HepG2 (cell line): ENCODE results near the gene MYD88. TPM values are rescaled to one million over a fixed set of nuclear protein-coding genes. Genes with fewer than 3 reads are reported as not detected.

ENCODE experiments used
- ATM ChIP-seq: fragments of 450-650 bp; IDR thresholded peaks from 2 replicates; pipeline ENCODE4 v1.7.1; 2017; ENCODE audit warnings: mild to moderate bottlenecking, borderline replicate concordance
- ETV5 ChIP-seq: IDR thresholded peaks from 2 replicates; pipeline ENCODE4 v1.6.1; 2018; ENCODE audit warnings: missing biosample characterization, missing genetic modification reagents, inconsistent platforms, borderline replicate concordance
- FOXJ3 ChIP-seq: sonication (generic); formaldehyde crosslinking; IDR thresholded peaks from 2 replicates; pipeline ENCODE4 v1.4.0; 2020; ENCODE audit warnings: missing genetic modification reagents, mild to moderate bottlenecking, borderline replicate concordance
- HOXA9 ChIP-seq: sonication (generic); formaldehyde crosslinking; IDR thresholded peaks from 2 replicates; pipeline ENCODE4 v1.8.1; 2022; ENCODE audit warnings: missing genetic modification reagents, mild to moderate bottlenecking, moderate library complexity, borderline replicate concordance
- HOXD1 ChIP-seq: sonication (generic); formaldehyde crosslinking; IDR thresholded peaks from 2 replicates; pipeline ENCODE4 v1.5.0; 2020; ENCODE audit warnings: missing genetic modification reagents
- IRX3 ChIP-seq: sonication (generic); formaldehyde crosslinking; IDR thresholded peaks from 2 replicates; pipeline ENCODE4 v1.8.1; 2023; ENCODE audit warnings: mild to moderate bottlenecking, low read depth, missing genetic modification reagents, borderline replicate concordance
- KDM6A ChIP-seq: IDR thresholded peaks from 2 replicates; pipeline ENCODE4 v1.6.1; 2016; ENCODE audit warnings: low read depth
- KMT2B ChIP-seq: IDR thresholded peaks from 2 replicates; pipeline ENCODE4 v1.6.1; 2016; ENCODE audit warnings: missing genetic modification reagents, missing compliant biosample characterization
- MEF2D ChIP-seq: sonication (generic); formaldehyde crosslinking; IDR thresholded peaks from 2 replicates; pipeline ENCODE4 v1.5.1; 2020; ENCODE audit warnings: mild to moderate bottlenecking, missing genetic modification reagents
- MXD4 ChIP-seq: IDR thresholded peaks from 2 replicates; pipeline ENCODE4 v1.6.1; 2016; ENCODE audit warnings: mild to moderate bottlenecking, missing biosample characterization, missing genetic modification reagents
- NFE2 ChIP-seq: sonication (generic); formaldehyde crosslinking; IDR thresholded peaks from 2 replicates; pipeline ENCODE4 v1.4.0; 2020; ENCODE audit warnings: missing genetic modification reagents
- PCBP1 ChIP-seq: fragments of 200-400 bp; formaldehyde crosslinking; IDR thresholded peaks from 2 replicates; pipeline ENCODE4 v1.6.1; 2017; ENCODE audit warnings: mild to moderate bottlenecking, low read depth, low read length, borderline replicate concordance
- RBM39 ChIP-seq: fragments of 200-400 bp; formaldehyde crosslinking; IDR thresholded peaks from one replicate; pipeline ENCODE4 v1.6.1; 2018; ENCODE audit warnings: antibody characterized with exemption, mild to moderate bottlenecking, low read depth, low read length; ENCODE audit not compliant: poor library complexity, severe bottlenecking
- RFXANK ChIP-seq: IDR thresholded peaks from 2 replicates; pipeline ENCODE4 v1.6.1; 2016
- YEATS4 ChIP-seq: sonication (generic); formaldehyde crosslinking; IDR thresholded peaks from 2 replicates; pipeline ENCODE4 v1.4.0; 2020; ENCODE audit warnings: missing genetic modification reagents, borderline replicate concordance
- ZNF484 ChIP-seq: sonication (generic); formaldehyde crosslinking; IDR thresholded peaks from 2 replicates; pipeline ENCODE4 v1.5.1; 2020; ENCODE audit warnings: mild to moderate bottlenecking, low read depth, missing genetic modification reagents, borderline replicate concordance
- ZNF670 ChIP-seq: sonication (generic); formaldehyde crosslinking; IDR thresholded peaks from 2 replicates; pipeline ENCODE4 v1.8.0; 2022; ENCODE audit warnings: mild to moderate bottlenecking, missing genetic modification reagents, borderline replicate concordance
- ZNF746 ChIP-seq: sonication (generic); formaldehyde crosslinking; IDR thresholded peaks from 2 replicates; pipeline ENCODE4 v1.8.0; 2022; ENCODE audit warnings: mild to moderate bottlenecking, missing genetic modification reagents
- ZNF788 ChIP-seq: sonication (generic); formaldehyde crosslinking; IDR thresholded peaks from 2 replicates; pipeline ENCODE4 v1.5.0; 2020; ENCODE audit warnings: mild to moderate bottlenecking, missing genetic modification reagents, borderline replicate concordance
- ZNF878 ChIP-seq: sonication (generic); formaldehyde crosslinking; IDR thresholded peaks from 2 replicates; pipeline ENCODE4 v1.8.1; 2023; ENCODE audit warnings: mild to moderate bottlenecking, missing genetic modification reagents, moderate library complexity
- polyA plus RNA-seq, 8 experiments: library from polyadenylated mRNA; depleted of rRNA in 3 of 8; stranded (reverse) in 7 of 8; unstranded in 1 of 8; fragments of >200 nt; fragmentation: Illumina TruSeq in 4 of 8; extraction: Trizol in 4 of 8; gene quantifications; 2 replicates each; pipeline versions ENCODE4 v1.2.1 to v1.2.3, GENCODE V29; 2011 to 2016; ENCODE audit warnings: low read depth in 4 of 8, missing spikeins in 1 of 8, mixed read lengths in 1 of 8; ENCODE audit not compliant: insufficient read depth in 1 of 8
- total RNA-seq, 5 experiments: library from RNA; depleted of rRNA; stranded (reverse); fragments of >200 nt; fragmentation: Illumina TruSeq; extraction: Trizol; gene quantifications; 2 replicates each; pipeline ENCODE4 v1.2.3, GENCODE V29; 2016; ENCODE audit warnings: low read depth in 1 of 5
- TF ChIP-seq, protein P1 (sequence below): sonication (generic); formaldehyde crosslinking; IDR thresholded peaks from 2 replicates; pipeline ENCODE4 v1.9.0; 2022; ENCODE audit warnings: missing genetic modification reagents, mild to moderate bottlenecking, borderline replicate concordance
- TF ChIP-seq, protein P2 (sequence below): fragments of 450-650 bp; IDR thresholded peaks from 2 replicates; pipeline ENCODE4 v1.6.1; 2017
- TF ChIP-seq, protein P3 (sequence below): sonication (generic); formaldehyde crosslinking; IDR thresholded peaks from 2 replicates; pipeline ENCODE4 v1.4.0; 2020; ENCODE audit warnings: mild to moderate bottlenecking, missing genetic modification reagents
- TF ChIP-seq, protein P4 (sequence below): sonication (generic); formaldehyde crosslinking; IDR thresholded peaks from 2 replicates; pipeline ENCODE4 v1.9.0; 2021; ENCODE audit warnings: missing genetic modification reagents, mild to moderate bottlenecking, borderline replicate concordance
- TF ChIP-seq, protein P5 (sequence below): sonication (generic); formaldehyde crosslinking; IDR thresholded peaks from 2 replicates; pipeline ENCODE4 v1.4.0; 2020; ENCODE audit warnings: missing genetic modification reagents

The MYD88 gene
- total and polyA plus RNA-seq, 2 of the 13 experiments (the other 11 are each of a cell fraction or from before 2014, with no cell fraction given), result 7.6 to 32.7 TPM

DNA sequence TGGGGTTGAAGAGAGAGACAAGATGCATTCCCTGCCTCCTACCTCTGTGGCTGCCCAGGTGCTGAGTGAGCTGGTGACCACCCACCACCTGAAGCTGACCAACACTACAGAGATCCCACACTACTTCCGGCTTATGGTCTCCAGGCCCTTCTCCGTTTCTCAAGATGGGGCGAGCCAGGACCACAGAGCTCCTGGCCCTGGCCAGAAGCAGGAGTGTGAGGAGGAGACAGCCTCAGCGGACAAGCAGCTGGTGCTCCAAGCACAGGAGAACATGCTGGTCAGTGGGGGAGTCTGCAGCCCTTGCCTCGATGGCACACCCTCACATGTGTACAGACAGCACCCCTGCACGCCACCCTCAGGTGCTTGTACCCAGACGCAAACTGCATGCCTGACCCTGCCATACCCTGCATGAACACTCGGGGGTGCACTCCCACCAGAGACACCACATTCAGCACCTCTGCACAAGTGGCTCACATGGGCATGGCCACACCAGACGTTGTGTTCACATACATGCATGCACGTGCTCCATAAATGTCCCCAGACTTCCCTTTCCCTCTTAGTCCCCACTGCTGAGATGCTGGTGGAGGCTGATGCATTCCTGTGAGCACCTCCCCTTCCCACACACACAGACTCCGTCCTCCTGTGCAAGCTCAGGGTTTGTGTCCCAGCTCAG, 20.6 kb upstream of the MYD88 start (continued):
- TF ChIP-seq, protein P1, sequence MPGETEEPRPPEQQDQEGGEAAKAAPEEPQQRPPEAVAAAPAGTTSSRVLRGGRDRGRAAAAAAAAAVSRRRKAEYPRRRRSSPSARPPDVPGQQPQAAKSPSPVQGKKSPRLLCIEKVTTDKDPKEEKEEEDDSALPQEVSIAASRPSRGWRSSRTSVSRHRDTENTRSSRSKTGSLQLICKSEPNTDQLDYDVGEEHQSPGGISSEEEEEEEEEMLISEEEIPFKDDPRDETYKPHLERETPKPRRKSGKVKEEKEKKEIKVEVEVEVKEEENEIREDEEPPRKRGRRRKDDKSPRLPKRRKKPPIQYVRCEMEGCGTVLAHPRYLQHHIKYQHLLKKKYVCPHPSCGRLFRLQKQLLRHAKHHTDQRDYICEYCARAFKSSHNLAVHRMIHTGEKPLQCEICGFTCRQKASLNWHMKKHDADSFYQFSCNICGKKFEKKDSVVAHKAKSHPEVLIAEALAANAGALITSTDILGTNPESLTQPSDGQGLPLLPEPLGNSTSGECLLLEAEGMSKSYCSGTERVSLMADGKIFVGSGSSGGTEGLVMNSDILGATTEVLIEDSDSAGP (CRISPR knock-in tag), result peak; percentile 63
- TF ChIP-seq YEATS4 (CRISPR knock-in tag) (no peak), IRX3 (CRISPR knock-in tag) (no peak), RBM39 (no peak), MEF2D (CRISPR knock-in tag) (no peak), KDM6A (CRISPR knock-in tag) (no peak), KMT2B (CRISPR knock-in tag) (peak; percentile 30; the same call in 1 of the 2 replicates), HOXD1 (CRISPR knock-in tag) (no peak), ETV5 (CRISPR knock-in tag) (0 out of 2 replicates have a peak, but pooled peaks have one; percentile 5), ZNF788 (CRISPR knock-in tag) (no peak), ZNF746 (CRISPR knock-in tag) (no peak), FOXJ3 (CRISPR knock-in tag) (no peak), ZNF670 (CRISPR knock-in tag) (no peak), NFE2 (CRISPR knock-in tag) (no peak), ZNF484 (CRISPR knock-in tag) (0 out of 2 replicates have a peak, but pooled peaks have one; percentile 25), RFXANK (no peak), PCBP1 (no peak), ATM (no peak), MXD4 (peak; percentile 41; the same call in 1 of the 2 replicates), ZNF878 (CRISPR knock-in tag) (no peak), HOXA9 (CRISPR knock-in tag) (no peak)
- TF ChIP-seq, protein P2, sequence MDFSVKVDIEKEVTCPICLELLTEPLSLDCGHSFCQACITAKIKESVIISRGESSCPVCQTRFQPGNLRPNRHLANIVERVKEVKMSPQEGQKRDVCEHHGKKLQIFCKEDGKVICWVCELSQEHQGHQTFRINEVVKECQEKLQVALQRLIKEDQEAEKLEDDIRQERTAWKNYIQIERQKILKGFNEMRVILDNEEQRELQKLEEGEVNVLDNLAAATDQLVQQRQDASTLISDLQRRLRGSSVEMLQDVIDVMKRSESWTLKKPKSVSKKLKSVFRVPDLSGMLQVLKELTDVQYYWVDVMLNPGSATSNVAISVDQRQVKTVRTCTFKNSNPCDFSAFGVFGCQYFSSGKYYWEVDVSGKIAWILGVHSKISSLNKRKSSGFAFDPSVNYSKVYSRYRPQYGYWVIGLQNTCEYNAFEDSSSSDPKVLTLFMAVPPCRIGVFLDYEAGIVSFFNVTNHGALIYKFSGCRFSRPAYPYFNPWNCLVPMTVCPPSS, result no peak
- TF ChIP-seq, protein P3, sequence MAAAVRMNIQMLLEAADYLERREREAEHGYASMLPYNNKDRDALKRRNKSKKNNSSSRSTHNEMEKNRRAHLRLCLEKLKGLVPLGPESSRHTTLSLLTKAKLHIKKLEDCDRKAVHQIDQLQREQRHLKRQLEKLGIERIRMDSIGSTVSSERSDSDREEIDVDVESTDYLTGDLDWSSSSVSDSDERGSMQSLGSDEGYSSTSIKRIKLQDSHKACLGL, result no peak; the same call in 1 of the 2 replicates
- TF ChIP-seq, protein P4, sequence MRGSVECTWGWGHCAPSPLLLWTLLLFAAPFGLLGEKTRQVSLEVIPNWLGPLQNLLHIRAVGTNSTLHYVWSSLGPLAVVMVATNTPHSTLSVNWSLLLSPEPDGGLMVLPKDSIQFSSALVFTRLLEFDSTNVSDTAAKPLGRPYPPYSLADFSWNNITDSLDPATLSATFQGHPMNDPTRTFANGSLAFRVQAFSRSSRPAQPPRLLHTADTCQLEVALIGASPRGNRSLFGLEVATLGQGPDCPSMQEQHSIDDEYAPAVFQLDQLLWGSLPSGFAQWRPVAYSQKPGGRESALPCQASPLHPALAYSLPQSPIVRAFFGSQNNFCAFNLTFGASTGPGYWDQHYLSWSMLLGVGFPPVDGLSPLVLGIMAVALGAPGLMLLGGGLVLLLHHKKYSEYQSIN (CRISPR knock-in tag), result no peak
- TF ChIP-seq, protein P5, sequence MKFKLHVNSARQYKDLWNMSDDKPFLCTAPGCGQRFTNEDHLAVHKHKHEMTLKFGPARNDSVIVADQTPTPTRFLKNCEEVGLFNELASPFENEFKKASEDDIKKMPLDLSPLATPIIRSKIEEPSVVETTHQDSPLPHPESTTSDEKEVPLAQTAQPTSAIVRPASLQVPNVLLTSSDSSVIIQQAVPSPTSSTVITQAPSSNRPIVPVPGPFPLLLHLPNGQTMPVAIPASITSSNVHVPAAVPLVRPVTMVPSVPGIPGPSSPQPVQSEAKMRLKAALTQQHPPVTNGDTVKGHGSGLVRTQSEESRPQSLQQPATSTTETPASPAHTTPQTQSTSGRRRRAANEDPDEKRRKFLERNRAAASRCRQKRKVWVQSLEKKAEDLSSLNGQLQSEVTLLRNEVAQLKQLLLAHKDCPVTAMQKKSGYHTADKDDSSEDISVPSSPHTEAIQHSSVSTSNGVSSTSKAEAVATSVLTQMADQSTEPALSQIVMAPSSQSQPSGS (CRISPR knock-in tag), result 0 out of 2 replicates have a peak, but pooled peaks have one; percentile 48
